Endothelial cell of umbilical vein (primary cell): ENCODE results near the gene CSNK1G2. TPM values are rescaled to one million over a fixed set of nuclear protein-coding genes. Genes with fewer than 3 reads are reported as not detected.

ENCODE experiments used
- BruUV-seq: library from RNA; stranded (reverse); fragments of 400-500 nt; replicated peaks from 2 replicates; lab custom pipeline; 2021; lab: Mats Ljungman, UMichigan
- CTCF ChIA-PET: fragments of 300-600, 350-600 bp; sonication (Branson Sonifier 250); formaldehyde crosslinking; loops from one replicate; lab custom pipeline; 2021; ENCODE audit warnings: antibody characterized with exemption, inconsistent platforms; lab: Charles Lee
- POLR2A ChIA-PET: fragments of 300-600, 350-600 bp; sonication (Branson Sonifier 250); formaldehyde crosslinking; loops from one replicate; lab custom pipeline; 2021; ENCODE audit warnings: antibody characterized with exemption, inconsistent platforms; lab: Charles Lee
- DNase-seq: peaks from one replicate; pipeline ENCODE4 v3.0.0-alpha.2; 2011; ENCODE audit warnings: low read depth, low spot score
- FAIRE-seq: peaks from 2 replicates; lab custom pipeline; 2011; peaks lifted over from hg19 to GRCh38; lab: Jason Lieb, UNC
- H2AFZ ChIP-seq: 2 replicates; pipeline ENCODE4 v1.6.0; 2012; ENCODE audit warnings: low read depth, low read length, control low read depth, inconsistent platforms
- H3K27ac ChIP-seq: 2 replicates; pipeline ENCODE4 v1.5.1; 2011; ENCODE audit warnings: low read depth, mild to moderate bottlenecking, control low read depth, low read length, moderate library complexity; ENCODE audit not compliant: insufficient read depth
- H3K27me3 ChIP-seq, 2 experiments: 2 replicates each; pipeline versions ENCODE4 v1.6.0 to v1.6.1; 2011; ENCODE audit warnings: low read length in 2 of 2, mixed read lengths in 1 of 2; ENCODE audit not compliant: control insufficient read depth in 2 of 2, insufficient read depth in 2 of 2
- H3K36me3 ChIP-seq, 2 experiments: 2 replicates in 1 of 2; 3 replicates in 1 of 2; pipeline ENCODE4 v1.5.1; 2011; ENCODE audit warnings: low read length in 2 of 2, mild to moderate bottlenecking in 1 of 2, moderate library complexity in 1 of 2; ENCODE audit not compliant: control insufficient read depth in 2 of 2, insufficient read depth in 2 of 2; ENCODE audit errors: extremely low read depth in 1 of 2
- H3K4me1 ChIP-seq: 3 replicates; pipeline ENCODE4 v1.5.1; 2011; ENCODE audit warnings: mild to moderate bottlenecking, low read length; ENCODE audit not compliant: control insufficient read depth, insufficient read depth; ENCODE audit errors: extremely low read depth
- H3K4me2 ChIP-seq: 2 replicates; pipeline ENCODE4 v1.6.1; 2011; ENCODE audit warnings: low read length, control low read depth, mixed read lengths; ENCODE audit not compliant: insufficient read depth
- H3K4me3 ChIP-seq, 3 experiments: fragments of 200-600 bp in 1 of 3; sonication (generic), shearing (Covaris generic) in 1 of 3; replicated peaks in 1 of 3; 2 replicates each; pipeline ENCODE4 v1.5.1; 2011 to 2016; ENCODE audit warnings: control low read depth in 3 of 3, low read length in 3 of 3, mild to moderate bottlenecking in 2 of 3, inconsistent platforms in 1 of 3, low read depth in 1 of 3, moderate library complexity in 1 of 3; ENCODE audit not compliant: insufficient read depth in 1 of 3
- H3K79me2 ChIP-seq: 2 replicates; pipeline ENCODE4 v1.6.0; 2012; ENCODE audit warnings: low read length, inconsistent platforms; ENCODE audit not compliant: control insufficient read depth, insufficient read depth
- H3K9ac ChIP-seq: replicated peaks from 2 replicates; pipeline ENCODE3; 2011; ENCODE audit warnings: low read length, control low read depth; ENCODE audit not compliant: insufficient read depth; ENCODE audit errors: extremely low read depth
- H3K9me1 ChIP-seq: replicated peaks from 3 replicates; pipeline ENCODE4 v1.6.0; 2011; ENCODE audit warnings: mild to moderate bottlenecking, low read length; ENCODE audit not compliant: control insufficient read depth, insufficient read depth; ENCODE audit errors: extremely low read depth
- H3K9me3 ChIP-seq: replicated peaks from 2 replicates; pipeline ENCODE4 v1.5.1; 2012; ENCODE audit warnings: low read length, inconsistent platforms; ENCODE audit not compliant: control insufficient read depth, insufficient read depth
- H4K20me1 ChIP-seq: replicated peaks from 2 replicates; pipeline ENCODE3; 2011; ENCODE audit warnings: mild to moderate bottlenecking, low read length; ENCODE audit not compliant: control insufficient read depth, insufficient read depth; ENCODE audit errors: extremely low read depth
- FOS ChIP-seq: IDR thresholded peaks from 2 replicates; pipeline ENCODE4 v1.6.1; 2011; ENCODE audit warnings: mild to moderate bottlenecking, low read length, moderate library complexity, borderline replicate concordance; ENCODE audit not compliant: insufficient read depth
- GATA2 ChIP-seq: IDR thresholded peaks from 2 replicates; pipeline ENCODE4 v1.7.0; 2011; ENCODE audit warnings: low read depth, mild to moderate bottlenecking, moderate library complexity, mixed read lengths, low read length; ENCODE audit not compliant: insufficient read length, insufficient read depth
- JUN ChIP-seq: IDR thresholded peaks from 2 replicates; pipeline ENCODE4 v1.6.1; 2011; ENCODE audit warnings: borderline replicate concordance, low read depth; ENCODE audit not compliant: insufficient read length, insufficient read depth
- MYC ChIP-seq: IDR thresholded peaks from one replicate; pipeline ENCODE4 v1.6.1; 2011; ENCODE audit warnings: mild to moderate bottlenecking, low read depth, low read length
- POLR2A ChIP-seq: IDR thresholded peaks from 2 replicates; pipeline ENCODE4 v1.6.1; 2012; ENCODE audit warnings: low read depth, mild to moderate bottlenecking, control low read depth, low read length
- POLR2AphosphoS5 ChIP-seq: IDR thresholded peaks from 2 replicates; pipeline ENCODE4 v1.6.1; 2012; ENCODE audit warnings: low read depth, mild to moderate bottlenecking, control low read depth, low read length, moderate library complexity; ENCODE audit not compliant: insufficient read depth
- dilution Hi-C: fragments of 300-500 bp; cut with MboI; formaldehyde crosslinking; loops from one replicate; pipeline ENCODE4 v1.15.0; 2019; ENCODE audit warnings: low sequenced_read_pairs; ENCODE audit not compliant: extremely low pct_ligation_motif_present
- intact Hi-C: fragments of 100-400 bp; cut with micrococcal nuclease; formaldehyde crosslinking; loops from one replicate; pipeline ENCODE4 v1.10.0; 2022
- polyA plus RNA-seq, 4 experiments: library from polyadenylated mRNA; depleted of rRNA in 3 of 4; stranded (reverse) in 3 of 4; unstranded in 1 of 4; fragments of >200 nt; gene quantifications; 2 replicates each; pipeline versions ENCODE4 v1.2.1 to v1.2.3, GENCODE V29; 2011 to 2012; ENCODE audit warnings: missing spikeins in 1 of 4
- total RNA-seq: library from RNA; stranded (reverse); gene quantifications from 2 replicates; pipeline ENCODE4 v1.2.3, GENCODE V29; 2021
- TF ChIP-seq, protein P1 (sequence below), 2 donors: IDR thresholded peaks; 1 replicate in 1 of 2; 2 replicates in 1 of 2; pipeline ENCODE4 v1.5.1; 2011; ENCODE audit warnings: low read length in 2 of 2, mild to moderate bottlenecking in 2 of 2, moderate library complexity in 2 of 2, control low read depth in 1 of 2, inconsistent platforms in 1 of 2, low read depth in 1 of 2; ENCODE audit not compliant: insufficient read depth in 1 of 2; ENCODE audit errors: extremely low read depth in 1 of 2
- TF ChIP-seq, protein P2 (sequence below): IDR thresholded peaks from 2 replicates; pipeline ENCODE4 v1.6.1; 2011; ENCODE audit not compliant: insufficient read depth, insufficient read length

The CSNK1G2 gene
- total and polyA plus RNA-seq, 2 donors (not counting 3 experiments of a cell fraction or from before 2014, with no cell fraction given), result 96.6 to 110 TPM

DNA sequence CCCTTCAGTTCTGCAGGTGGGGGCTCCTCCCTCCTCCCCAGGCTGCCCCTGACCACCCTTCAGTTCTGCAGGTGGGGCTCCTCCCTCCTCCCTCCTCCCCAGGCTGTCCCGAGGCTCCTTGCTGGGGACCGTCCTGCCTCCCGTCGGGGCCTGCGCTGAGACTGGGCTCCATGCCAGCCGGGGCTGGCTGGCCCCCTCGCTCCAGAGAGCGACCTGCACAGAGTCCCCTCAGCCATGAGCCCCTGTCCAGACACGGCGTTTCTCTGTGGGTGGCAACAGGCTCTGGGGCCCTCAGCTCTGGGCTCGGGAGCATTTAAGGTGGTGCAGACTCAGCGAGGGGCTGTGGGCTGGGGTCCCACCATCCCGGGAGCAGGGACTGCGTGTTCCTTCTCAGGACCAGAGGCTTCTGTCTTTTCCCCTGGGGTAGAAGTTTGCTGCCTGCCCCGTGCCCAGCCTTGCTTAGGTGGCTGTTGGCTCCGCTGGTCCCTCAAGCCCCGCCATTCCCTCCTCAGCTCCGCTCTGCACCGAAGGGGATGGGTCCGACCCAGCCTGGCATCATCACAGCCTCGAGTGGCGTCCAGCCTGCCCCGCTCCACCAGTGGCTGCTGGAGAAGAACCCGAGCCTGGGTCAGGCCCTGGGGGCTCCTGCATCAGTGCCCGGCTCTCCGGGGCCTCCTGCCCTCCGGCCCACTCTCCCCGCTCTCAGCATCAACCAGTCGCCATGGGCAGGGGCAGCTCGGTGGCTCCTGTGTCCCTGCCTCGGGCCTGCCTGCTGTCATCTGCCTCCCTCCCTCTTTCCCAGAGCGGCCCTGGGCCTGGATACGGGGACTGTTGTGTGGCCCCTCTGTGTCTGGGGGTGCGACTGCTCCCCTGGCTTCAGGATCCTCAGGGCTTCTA lies 27.6 kb downstream of the CSNK1G2 start:
- POLR2A ChIA-PET, result no interaction called here
- dilution Hi-C loops, result no loop called here
- BruUV-seq, result no TSS peak

More for the DNA sequence above, 27.6 kb downstream of the CSNK1G2 start:
- Histone ChIP-seq H3K9ac (no peak overlapping the region), H3K9me3 (no peaks in the 10 kb centered on the region), H3K27ac (no peak overlapping the region), H3K4me2 (no peak overlapping the region), H3K36me3 (peaks cover 0 to 13% of the 10 kb centered on the region in 2 experiments), H3K27me3 (no peaks in the 10 kb centered on the region), H2AFZ (no peak overlapping the region), H3K79me2 (peaks cover 16% of the 10 kb centered on the region), H3K9me1 (no peaks in the 10 kb centered on the region), H3K4me3 (no peak overlapping the region), H3K4me1 (no peaks in the 10 kb centered on the region), H4K20me1 (no peaks in the 10 kb centered on the region)
- DNase-seq (no peak), FAIRE-seq (no peak)
- CTCF ChIA-PET, result interaction anchor here (1.2 kb wide), 1 partner anchor 22 kb away, joined by 3 read pairs; no protein-coding TSS in a partner anchor
- intact Hi-C loops, result no loop called here
- TF ChIP-seq MYC (no peak), FOS (no peak), JUN (no peak), GATA2 (no peak), POLR2A (no peak), POLR2AphosphoS5 (no peak)
- TF ChIP-seq, protein P1, sequence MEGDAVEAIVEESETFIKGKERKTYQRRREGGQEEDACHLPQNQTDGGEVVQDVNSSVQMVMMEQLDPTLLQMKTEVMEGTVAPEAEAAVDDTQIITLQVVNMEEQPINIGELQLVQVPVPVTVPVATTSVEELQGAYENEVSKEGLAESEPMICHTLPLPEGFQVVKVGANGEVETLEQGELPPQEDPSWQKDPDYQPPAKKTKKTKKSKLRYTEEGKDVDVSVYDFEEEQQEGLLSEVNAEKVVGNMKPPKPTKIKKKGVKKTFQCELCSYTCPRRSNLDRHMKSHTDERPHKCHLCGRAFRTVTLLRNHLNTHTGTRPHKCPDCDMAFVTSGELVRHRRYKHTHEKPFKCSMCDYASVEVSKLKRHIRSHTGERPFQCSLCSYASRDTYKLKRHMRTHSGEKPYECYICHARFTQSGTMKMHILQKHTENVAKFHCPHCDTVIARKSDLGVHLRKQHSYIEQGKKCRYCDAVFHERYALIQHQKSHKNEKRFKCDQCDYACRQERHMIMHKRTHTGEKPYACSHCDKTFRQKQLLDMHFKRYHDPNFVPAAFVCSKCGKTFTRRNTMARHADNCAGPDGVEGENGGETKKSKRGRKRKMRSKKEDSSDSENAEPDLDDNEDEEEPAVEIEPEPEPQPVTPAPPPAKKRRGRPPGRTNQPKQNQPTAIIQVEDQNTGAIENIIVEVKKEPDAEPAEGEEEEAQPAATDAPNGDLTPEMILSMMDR (IDR thresholded peaks at IDR 0.05; ENCODE audit: extremely low read depth in 1 of 2, insufficient read depth in 1 of 2, low read depth in 1 of 2, low read length in 2 of 2), result no peak
- TF ChIP-seq, protein P2, sequence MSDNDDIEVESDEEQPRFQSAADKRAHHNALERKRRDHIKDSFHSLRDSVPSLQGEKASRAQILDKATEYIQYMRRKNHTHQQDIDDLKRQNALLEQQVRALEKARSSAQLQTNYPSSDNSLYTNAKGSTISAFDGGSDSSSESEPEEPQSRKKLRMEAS, result no peak
